ENCODE data around the gene NTHL1. TPM values are rescaled to one million over a fixed set of nuclear protein-coding genes. Genes with fewer than 3 reads are reported as not detected.
A peak's percentile ranks its signal among the peaks of the same experiment; 100 is the strongest.

Gene NTHL1
- total and polyA plus RNA-seq, 2 of the 13 experiments (the other 11 are each of a cell fraction or from before 2014, with no cell fraction given), result 47.5 to 64.9 TPM

GRCh38 chr16:2009791-2010510 is 37.7 kb downstream of the NTHL1 start, which contains the start of gene ZNF598 (continued):
- TF ChIP-seq PREB (CRISPR knock-in tag; IDR thresholded peaks at IDR 0.05) (no peak), HNRNPK (IDR thresholded peaks at IDR 0.05; ENCODE audit: low read depth, low read length, poor library complexity, severe bottlenecking) (no peak), AKNA (CRISPR knock-in tag; IDR thresholded peaks at IDR 0.05; ENCODE audit: borderline replicate concordance) (no peak), NFYB (CRISPR knock-in tag; IDR thresholded peaks at IDR 0.05) (no peak), ELK4 (CRISPR knock-in tag; IDR thresholded peaks at IDR 0.05; ENCODE audit: borderline replicate concordance) (no peak), MATR3 (CRISPR knock-in tag; IDR thresholded peaks at IDR 0.05) (no peak), NFE2L1 (CRISPR knock-in tag; IDR thresholded peaks at IDR 0.05; ENCODE audit: borderline replicate concordance) (no peak), TP53 (CRISPR knock-in tag; conservative IDR thresholded peaks at IDR 0.05) (no peak), REL (CRISPR knock-in tag; conservative IDR thresholded peaks at IDR 0.05) (0 out of 2 replicates have a peak, but pooled peaks have one; percentile 52), ZBTB10 (CRISPR knock-in tag; IDR thresholded peaks at IDR 0.05; ENCODE audit: borderline replicate concordance) (no peak), ZNF746 (CRISPR knock-in tag; IDR thresholded peaks at IDR 0.05) (0 out of 2 replicates have a peak, but pooled peaks have one; percentile 43), EED (CRISPR knock-in tag; IDR thresholded peaks at IDR 0.05) (no peak), SRSF1 (optimal IDR thresholded peaks at IDR 0.05; ENCODE audit: low read depth, low read length) (no peak), HBP1 (CRISPR knock-in tag; IDR thresholded peaks at IDR 0.05; ENCODE audit: low read depth) (no peak), ATF7-NPFF (CRISPR knock-in tag; IDR thresholded peaks at IDR 0.05; ENCODE audit: low read depth) (no peak; the same call in 1 of the 2 replicates), ZNF589 (CRISPR knock-in tag; conservative IDR thresholded peaks at IDR 0.05) (peak; percentile 79; the same call in 1 of the 2 replicates)
